Measurements from ENCODE around the gene ZFAND2A.

The ZFAND2A gene

DNA sequence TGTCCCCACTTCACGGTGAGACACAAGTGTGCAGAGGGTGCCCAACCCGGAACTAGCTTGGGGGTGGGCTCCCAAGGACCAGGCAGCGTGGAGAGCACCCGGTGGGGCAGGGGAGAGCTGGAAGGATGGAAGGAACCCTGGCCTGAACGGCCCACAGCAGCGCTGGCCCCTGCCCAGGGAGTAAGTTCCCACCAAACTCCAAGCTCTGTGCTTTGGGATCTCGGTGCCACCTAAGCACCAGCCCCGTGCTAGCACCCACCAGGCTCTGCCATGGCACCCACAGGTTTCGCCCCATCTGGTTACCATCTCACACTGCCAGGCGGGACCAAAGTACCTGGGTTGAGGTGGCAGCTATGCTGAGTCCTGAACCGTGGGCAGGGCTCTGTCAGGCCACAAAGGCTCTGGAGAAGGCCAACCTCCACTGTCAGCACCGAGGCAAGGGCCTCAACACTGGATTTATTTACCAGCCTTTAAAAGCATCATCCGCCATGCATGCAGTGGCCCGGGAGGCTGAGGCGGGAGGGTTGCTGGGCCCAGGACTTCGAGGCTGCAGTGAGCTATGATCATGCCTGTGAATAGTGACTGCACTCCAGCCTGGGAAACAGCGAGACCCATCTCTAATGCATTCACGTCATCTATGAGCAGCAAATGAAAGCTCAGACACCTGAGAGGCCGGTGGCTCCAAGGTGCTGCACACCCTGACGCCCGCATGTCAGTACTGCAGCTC lies 56.0 kb downstream of the ZFAND2A start:
- TF ChIP-seq GATA1 (IDR thresholded peaks at IDR 0.05; ENCODE audit: low read depth, low read length) (no peak), POLR2A (IDR thresholded peaks at IDR 0.05; ENCODE audit: low read length) (no peak)
- DNase-seq: no peak

DNA sequence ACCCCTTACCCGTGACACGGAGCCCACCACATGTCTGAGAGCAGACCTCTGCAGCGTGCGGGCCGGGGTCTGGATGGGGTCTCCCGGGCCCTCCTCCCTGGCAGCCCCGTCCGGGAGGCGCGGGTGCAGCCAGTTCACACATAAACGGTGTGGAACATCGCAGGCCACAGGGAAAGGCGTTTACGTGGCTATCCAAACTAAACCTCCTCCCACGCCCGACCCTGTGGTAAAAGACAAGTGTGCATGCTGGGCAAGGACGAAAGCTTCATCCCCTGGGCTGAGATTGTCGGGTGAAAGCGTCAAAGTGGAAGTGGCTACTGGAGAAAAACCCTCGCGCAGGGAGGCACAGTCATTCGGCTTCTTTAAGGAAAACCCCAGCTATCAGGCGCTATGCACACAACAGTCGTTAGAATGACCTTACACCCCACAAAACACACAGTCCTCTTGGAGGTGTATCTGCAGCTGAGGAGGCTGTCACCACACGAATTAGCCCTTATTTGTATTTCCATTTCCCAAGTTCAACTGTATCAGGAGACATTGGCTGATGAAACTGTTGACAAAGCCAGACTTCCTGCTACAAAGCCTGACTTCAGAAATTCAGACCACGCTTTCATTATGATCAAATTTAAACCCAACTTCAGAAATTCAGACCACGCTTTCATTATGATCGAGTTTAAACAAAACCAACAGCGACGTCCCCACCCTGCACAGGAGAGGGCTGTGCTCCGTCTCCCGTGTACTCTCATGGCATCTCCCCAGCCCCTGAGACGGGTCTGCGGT lies 56.8 kb downstream of the ZFAND2A start:
- DNase-seq: no peak
- TF ChIP-seq POLR2A (IDR thresholded peaks at IDR 0.05; ENCODE audit: low read length) (no peak), GATA1 (IDR thresholded peaks at IDR 0.05; ENCODE audit: low read depth, low read length) (no peak)

Measured in erythroblast (primary cell).